Fibroblast of lung (primary cell): Measurements from ENCODE around the gene KIAA0930.

ENCODE experiments used
- CTCF ChIP-seq, 2 donors: IDR thresholded peaks in 1 of 2; conservative IDR thresholded peaks in 1 of 2; 1 replicate in 1 of 2; 2 replicates in 1 of 2; pipeline ENCODE4 v1.5.1; 2011 to 2012; ENCODE audit warnings: low read length in 2 of 2, control low read depth in 1 of 2, inconsistent platforms in 1 of 2, low read depth in 1 of 2, mild to moderate bottlenecking in 1 of 2
- EZH2 ChIP-seq: IDR thresholded peaks from 2 replicates; pipeline ENCODE4 v1.5.1; 2012; ENCODE audit warnings: low read length, control low read depth, mild to moderate bottlenecking; ENCODE audit errors: missing control alignments

DNA sequence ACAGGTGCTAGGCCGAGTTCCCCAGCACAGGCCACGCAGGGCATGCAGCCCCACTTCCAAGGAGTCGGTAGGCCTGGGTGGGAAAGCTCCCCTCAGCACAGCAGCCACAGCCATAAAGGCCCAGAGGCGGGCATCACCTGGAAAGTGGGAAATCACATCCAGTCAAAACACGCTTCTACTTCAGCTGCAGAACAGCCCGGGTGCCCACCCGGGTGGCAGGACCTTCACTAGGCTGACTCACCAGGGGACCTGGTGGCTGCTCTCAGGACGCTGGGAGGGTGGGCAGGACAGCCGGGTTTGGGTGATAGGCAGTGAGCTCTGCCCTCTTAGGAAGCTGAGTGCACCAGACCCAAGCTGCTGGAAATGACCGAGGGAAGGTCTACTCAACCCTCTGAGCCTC is 7.3 kb downstream of the KIAA0930 start:
- TF ChIP-seq CTCF (conservative IDR thresholded peaks at IDR 0.05 in 1 of 2, IDR thresholded peaks at IDR 0.05 in 1 of 2; ENCODE audit: low read depth in 1 of 2, low read length in 2 of 2) (no peak), EZH2 (no peak)
